Caco-2 (cell line): ENCODE results near the gene MAU2. TPM values are rescaled to one million over a fixed set of nuclear protein-coding genes. Genes with fewer than 3 reads are reported as not detected.

Experiments
- BruUV-seq: library from RNA; stranded (reverse); fragments of 400-500 nt; replicated peaks from 2 replicates; lab custom pipeline; 2021; lab: Mats Ljungman, UMichigan
- CTCF ChIA-PET: fragments of 300-600 bp; sonication (Branson Sonifier 250); formaldehyde crosslinking; loops from one replicate; lab custom pipeline; 2022; ENCODE audit warnings: antibody characterized with exemption; lab: Charles Lee
- POLR2A ChIA-PET: fragments of 300-600 bp; sonication (Branson Sonifier 250); formaldehyde crosslinking; loops from one replicate; lab custom pipeline; 2022; ENCODE audit warnings: antibody characterized with exemption; lab: Charles Lee
- DNase-seq, 2 experiments: peaks; one replicate each; pipeline versions ENCODE4 v3.0.0 to v3.0.0-alpha.2; 2020 to 2022
- H3K27me3 ChIP-seq: replicated peaks from 2 replicates; pipeline ENCODE4 v1.6.0; 2011; ENCODE audit warnings: low read length; ENCODE audit not compliant: control insufficient read depth, insufficient read depth
- H3K36me3 ChIP-seq: 2 replicates; pipeline ENCODE4 v1.5.1; 2011; ENCODE audit warnings: low read length; ENCODE audit not compliant: control insufficient read depth, insufficient read depth
- H3K4me1 ChIP-seq: fragments of 250-450 bp; sonication (Bioruptor Pico); 2 replicates; pipeline ENCODE4 v1.5.1; 2020; ENCODE audit warnings: mild to moderate bottlenecking
- H3K4me3 ChIP-seq: 2 replicates; pipeline ENCODE4 v1.5.1; 2011; ENCODE audit warnings: low read depth, mild to moderate bottlenecking, control low read depth, low read length
- H3K9me3 ChIP-seq: fragments of 250-450 bp; sonication (Bioruptor Pico); 2 replicates; pipeline ENCODE4 v1.5.1; 2020; ENCODE audit warnings: mild to moderate bottlenecking, moderate library complexity
- H3K27ac Mint-ChIP-seq: one replicate; pipeline ENCODE4 v1.8.0; 2022; ENCODE audit warnings: mixed read lengths; ENCODE audit not compliant: unreplicated experiment
- H3K27me3 Mint-ChIP-seq: one replicate; pipeline ENCODE4 v1.8.0; 2022; ENCODE audit warnings: mixed read lengths; ENCODE audit not compliant: insufficient read depth, unreplicated experiment
- H3K36me3 Mint-ChIP-seq: one replicate; pipeline ENCODE4 v1.8.0; 2022; ENCODE audit warnings: mild to moderate bottlenecking, mixed read lengths; ENCODE audit not compliant: insufficient read depth, unreplicated experiment
- H3K4me1 Mint-ChIP-seq: one replicate; pipeline ENCODE4 v1.8.0; 2022; ENCODE audit warnings: low read depth, mixed read lengths; ENCODE audit not compliant: unreplicated experiment
- H3K4me3 Mint-ChIP-seq: one replicate; pipeline ENCODE4 v1.8.0; 2022; ENCODE audit warnings: mild to moderate bottlenecking, moderate library complexity, mixed read lengths; ENCODE audit not compliant: unreplicated experiment
- H3K9me3 Mint-ChIP-seq: one replicate; pipeline ENCODE4 v1.8.0; 2022; ENCODE audit warnings: mixed read lengths; ENCODE audit not compliant: unreplicated experiment
- intact Hi-C: fragments of 100-400 bp; cut with micrococcal nuclease; formaldehyde crosslinking; loops from one replicate; pipeline ENCODE4 v1.10.0; 2022; ENCODE audit not compliant: unreplicated experiment
- total RNA-seq: library from RNA; stranded (reverse); gene quantifications from 2 replicates; pipeline ENCODE4 v1.2.3, GENCODE V29; 2022
- TF ChIP-seq, protein P1 (sequence below), 2 experiments: fragments of 200-600 bp in 1 of 2; IDR thresholded peaks; 1 replicate in 1 of 2; 2 replicates in 1 of 2; pipeline versions ENCODE4 v1.5.1 to v1.8.0; 2011 to 2022; ENCODE audit warnings: antibody characterized with exemption in 1 of 2, control low read depth in 1 of 2, inconsistent platforms in 1 of 2, low read depth in 1 of 2, low read length in 1 of 2, mild to moderate bottlenecking in 1 of 2, moderate library complexity in 1 of 2; ENCODE audit not compliant: insufficient read depth in 1 of 2, severe bottlenecking in 1 of 2, unreplicated experiment in 1 of 2

MAU2 gene
- total RNA-seq, 1 experiment from 2014 or later: 51.3 TPM

DNA sequence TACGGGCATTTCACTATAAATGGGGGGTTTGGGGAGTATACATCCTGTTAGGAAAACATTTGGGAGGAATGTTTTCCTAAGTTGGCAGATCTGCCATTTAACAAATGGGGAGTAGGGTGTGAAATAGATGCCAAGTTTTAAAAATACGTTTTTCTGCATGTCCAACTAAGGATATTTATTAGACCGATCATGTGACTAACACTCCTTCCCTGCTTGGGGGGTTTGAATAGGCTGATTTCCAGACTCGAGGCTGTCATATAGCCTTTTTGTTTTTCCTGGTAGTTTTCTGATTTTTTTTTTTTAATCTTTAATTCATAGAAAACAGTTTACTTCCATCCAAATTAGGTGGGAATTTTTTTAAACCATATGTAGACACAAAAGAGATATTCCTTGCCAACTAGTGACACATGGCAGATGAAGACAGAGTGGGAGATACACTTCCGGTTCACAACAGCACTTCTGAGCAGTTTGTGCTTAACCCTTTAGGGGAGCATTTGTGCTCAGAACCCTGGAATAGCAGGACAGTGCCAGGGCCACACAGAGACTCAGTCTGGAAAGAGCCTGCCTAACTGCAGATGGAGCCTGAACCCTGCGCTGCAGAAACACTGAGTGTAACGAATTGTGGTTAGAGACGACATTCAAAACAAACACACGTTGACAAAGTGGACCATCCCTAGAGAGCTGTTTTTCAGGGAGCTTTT is 79.3 kb downstream of the MAU2 start:
- Histone ChIP-seq H3K9me3 (no peaks in the 10 kb centered on the region), H3K4me1 (no peaks in the 10 kb centered on the region), H3K4me3 (no peak overlapping the region), H3K36me3 (no peaks in the 10 kb centered on the region; the same call in 1 of the 2 replicates), H3K27me3 (no peaks in the 10 kb centered on the region)
- no TSS peak for BruUV-seq
- POLR2A ChIA-PET: no interaction called here
- Mint-ChIP-seq H3K4me1 (peaks cover 9% of the 10 kb centered on the region), H3K4me3 (no peak overlapping the region), H3K9me3 (no peaks in the 10 kb centered on the region), H3K27ac (no peak overlapping the region), H3K27me3 (no peaks in the 10 kb centered on the region), H3K36me3 (peaks cover 6% of the 10 kb centered on the region)
- TF ChIP-seq, protein P1, sequence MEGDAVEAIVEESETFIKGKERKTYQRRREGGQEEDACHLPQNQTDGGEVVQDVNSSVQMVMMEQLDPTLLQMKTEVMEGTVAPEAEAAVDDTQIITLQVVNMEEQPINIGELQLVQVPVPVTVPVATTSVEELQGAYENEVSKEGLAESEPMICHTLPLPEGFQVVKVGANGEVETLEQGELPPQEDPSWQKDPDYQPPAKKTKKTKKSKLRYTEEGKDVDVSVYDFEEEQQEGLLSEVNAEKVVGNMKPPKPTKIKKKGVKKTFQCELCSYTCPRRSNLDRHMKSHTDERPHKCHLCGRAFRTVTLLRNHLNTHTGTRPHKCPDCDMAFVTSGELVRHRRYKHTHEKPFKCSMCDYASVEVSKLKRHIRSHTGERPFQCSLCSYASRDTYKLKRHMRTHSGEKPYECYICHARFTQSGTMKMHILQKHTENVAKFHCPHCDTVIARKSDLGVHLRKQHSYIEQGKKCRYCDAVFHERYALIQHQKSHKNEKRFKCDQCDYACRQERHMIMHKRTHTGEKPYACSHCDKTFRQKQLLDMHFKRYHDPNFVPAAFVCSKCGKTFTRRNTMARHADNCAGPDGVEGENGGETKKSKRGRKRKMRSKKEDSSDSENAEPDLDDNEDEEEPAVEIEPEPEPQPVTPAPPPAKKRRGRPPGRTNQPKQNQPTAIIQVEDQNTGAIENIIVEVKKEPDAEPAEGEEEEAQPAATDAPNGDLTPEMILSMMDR (IDR thresholded peaks at IDR 0.05; ENCODE audit: insufficient read depth in 1 of 2, low read depth in 1 of 2, low read length in 1 of 2, severe bottlenecking in 1 of 2, unreplicated experiment in 1 of 2): no peak
- CTCF ChIA-PET: no interaction called here
- DNase-seq: no peak
- intact Hi-C loops: loop anchor here (2.0 kb wide), 1 partner anchor 91 kb away; no protein-coding TSS in a partner anchor

DNA sequence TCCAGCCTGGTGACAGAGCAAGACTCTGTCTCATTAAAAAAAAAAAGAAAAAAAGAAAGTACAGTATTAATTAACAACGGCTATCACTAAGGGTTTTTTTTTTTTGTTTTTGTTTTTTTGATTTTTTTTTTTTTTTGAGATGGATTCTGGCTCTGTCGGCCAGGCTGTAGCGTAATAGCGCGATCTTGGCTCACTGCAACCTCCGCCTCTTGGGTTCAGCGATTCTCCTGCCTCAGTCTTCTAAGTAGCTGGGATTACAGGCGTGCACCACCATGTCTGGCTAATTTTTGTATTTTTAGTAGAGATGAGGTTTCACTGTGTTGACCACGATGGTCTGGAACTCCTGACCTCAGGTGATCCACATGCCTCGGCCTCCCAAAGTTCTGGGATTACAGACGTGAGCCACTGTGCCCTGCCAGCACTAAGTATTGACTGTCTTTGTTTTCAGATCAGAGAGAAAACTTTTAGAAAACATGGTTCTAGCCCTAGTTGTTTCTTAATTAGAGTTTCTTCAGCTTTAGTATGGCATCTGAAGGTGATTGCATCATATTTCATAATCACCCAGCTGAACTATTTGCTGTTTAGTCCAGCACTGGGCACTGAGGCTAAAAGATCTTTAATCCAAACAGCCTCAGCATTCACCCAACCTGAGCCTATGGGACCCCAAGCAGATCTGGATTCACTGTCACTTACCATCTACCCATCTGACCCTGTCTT is 82.2 kb downstream of the MAU2 start:
- Histone ChIP-seq H3K27me3 (no peaks in the 10 kb centered on the region), H3K9me3 (no peaks in the 10 kb centered on the region), H3K4me3 (no peak overlapping the region), H3K4me1 (peaks cover 14% of the 10 kb centered on the region), H3K36me3 (no peaks in the 10 kb centered on the region)
- DNase-seq: no peak
- no TSS peak for BruUV-seq
- ChIA-PET POLR2A (no interaction called here), CTCF (no interaction called here)
- Mint-ChIP-seq H3K4me3 (no peak overlapping the region), H3K9me3 (no peaks in the 10 kb centered on the region), H3K4me1 (peaks cover 9% of the 10 kb centered on the region), H3K36me3 (peaks cover 16% of the 10 kb centered on the region), H3K27ac (peak overlapping the region; percentile 70), H3K27me3 (no peaks in the 10 kb centered on the region)
- TF ChIP-seq, protein P1 (IDR thresholded peaks at IDR 0.05; ENCODE audit: insufficient read depth in 1 of 2, low read depth in 1 of 2, low read length in 1 of 2, severe bottlenecking in 1 of 2, unreplicated experiment in 1 of 2): no peak
- intact Hi-C loops: no loop called here

DNA sequence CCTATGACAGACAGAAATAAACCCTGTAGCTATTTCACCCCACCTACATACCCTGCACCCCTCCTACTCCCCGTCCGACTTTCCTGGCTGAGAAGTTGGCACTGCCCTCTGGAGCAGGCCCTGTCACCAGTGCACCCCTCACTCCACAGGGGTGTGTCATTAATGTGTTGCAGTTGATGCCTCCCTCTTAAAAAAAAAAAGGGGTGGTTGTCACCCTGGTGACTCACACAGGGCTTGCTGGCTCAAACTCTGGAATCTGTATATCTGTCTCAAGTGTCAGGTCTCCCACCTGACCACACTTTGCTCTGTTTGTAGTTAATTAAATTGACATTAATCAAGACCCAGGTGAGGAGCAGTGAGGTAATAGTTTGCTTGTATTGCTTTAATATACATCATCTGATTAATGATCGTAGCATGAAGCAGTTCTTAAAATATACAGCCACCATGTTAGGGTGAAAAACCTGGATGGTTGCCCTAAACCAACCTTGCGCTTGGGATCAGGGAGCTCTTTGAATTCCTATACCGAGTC is 82.8 kb downstream of the MAU2 start:
- DNase-seq: no peak
- peak overlapping the region; percentile 95 for H3K4me3 Mint-ChIP-seq
- POLR2A ChIA-PET: no interaction called here
- H3K36me3 Mint-ChIP-seq: peaks cover 20% of the 10 kb centered on the region
- Histone ChIP-seq H3K4me1 (peaks cover 20% of the 10 kb centered on the region), H3K4me3 (no peak overlapping the region), H3K9me3 (no peaks in the 10 kb centered on the region), H3K27me3 (no peaks in the 10 kb centered on the region), H3K36me3 (no peaks in the 10 kb centered on the region)
- CTCF ChIA-PET: no interaction called here
- no peaks in the 10 kb centered on the region for H3K9me3 Mint-ChIP-seq
- intact Hi-C loops: no loop called here
- no TSS peak for BruUV-seq
- no peaks in the 10 kb centered on the region for H3K27me3 Mint-ChIP-seq
- TF ChIP-seq, protein P1 (IDR thresholded peaks at IDR 0.05; ENCODE audit: insufficient read depth in 1 of 2, low read depth in 1 of 2, low read length in 1 of 2, severe bottlenecking in 1 of 2, unreplicated experiment in 1 of 2): no peak
- peak overlapping the region; percentile 70 for H3K27ac Mint-ChIP-seq
- H3K4me1 Mint-ChIP-seq: peaks cover 9% of the 10 kb centered on the region
